ENCODE data around the gene ZFC3H1. TPM values are rescaled to one million over a fixed set of nuclear protein-coding genes. Genes with fewer than 3 reads are reported as not detected.

Gene ZFC3H1
- total and polyA plus RNA-seq, 2 of the 4 experiments (the other 2 are of a cell fraction) = 16.8 to 23.3 TPM

- peak overlapping the region; percentile 33; the same call in 2 of the 3 replicates for H2BK15ac ChIP-seq (ENCODE audit: low read depth, low read length)
- H2AFZ ChIP-seq (replicated peaks; ENCODE audit: low read length, poor library complexity) = peak overlapping the region; percentile 90
- peak overlapping the region; percentile 83 for H3K4ac ChIP-seq (ENCODE audit: low read depth, low read length)
- peak overlapping the region; percentile 93 for H3K23ac ChIP-seq (ENCODE audit: low read depth, low read length)
- H4K20me1 ChIP-seq (ENCODE audit: insufficient read depth, low read length) = peaks cover 23% of the 10 kb centered on the region
- H4K91ac ChIP-seq (ENCODE audit: insufficient read depth, low read depth, low read length) = peak overlapping the region; percentile 67
- H3K79me1 ChIP-seq (ENCODE audit: low read depth in 1 of 2, low read length in 2 of 2) = peaks cover 8 to 22% of the 10 kb centered on the region in 2 experiments; a peak in 3 of 4 replicates
- peak overlapping the region; percentile 88 for H3K56ac ChIP-seq (ENCODE audit: extremely low read depth, insufficient read depth, low read length)
- H4K8ac ChIP-seq (ENCODE audit: low read depth in 2 of 2, low read length in 2 of 2) = peak overlapping the region; percentile 62 to 70
- intact Hi-C loops (cut with micrococcal nuclease) (loop anchor here (1.0 to 5.0 kb wide), 2 partner anchors 22 to 83 kb away; partner anchors contain the start of gene TMEM19), in situ Hi-C loops (cut with MboI; ENCODE audit: low sequenced_read_pairs) (loop anchor here (10.0 to 25.0 kb wide), 2 partner anchors 90 to 598 kb away; partner anchors contain the start of genes RAB21 and TRHDE), dilution Hi-C loops (cut with HindIII; ENCODE audit: low sequenced_read_pairs, unreplicated experiment) (no loop called here)
- peak overlapping the region; percentile 44 for H2BK120ac ChIP-seq (ENCODE audit: low read depth, low read length)
- ChIA-PET POLR2A (ENCODE audit: unreplicated experiment) (no interaction called here), CTCF (interaction anchor here (0.7 to 2.0 kb wide), 2 partner anchors 10 to 83 kb away, joined by 3 to 10 read pairs; no protein-coding TSS in a partner anchor)
- H3K4me2 ChIP-seq (ENCODE audit: low read depth, low read length) = peak overlapping the region; percentile 82
- no peaks in the 10 kb centered on the region for H3K9me1 ChIP-seq (ENCODE audit: insufficient read depth, low read length)
- peak overlapping the region; percentile 5 for H4K5ac ChIP-seq (ENCODE audit: low read depth, low read length)
- ATAC-seq (ENCODE audit: low read depth) (no peak), DNase-seq (peak; percentile 15)
- peak overlapping the region; percentile 79 for H2AK9ac ChIP-seq (replicated peaks; ENCODE audit: low read depth, low read length, poor library complexity)
- H3K27me3 ChIP-seq (ENCODE audit: control insufficient read depth, insufficient read depth, low read length) = no peaks in the 10 kb centered on the region
- peak overlapping the region; percentile 89 for H3K14ac ChIP-seq (replicated peaks; ENCODE audit: low read depth, low read length)
- peak overlapping the region; percentile 73 for H2AK5ac ChIP-seq (ENCODE audit: low read depth, low read length)
- H2BK20ac ChIP-seq (ENCODE audit: low read depth, low read length) = no peak overlapping the region
- H2BK5ac ChIP-seq (ENCODE audit: low read depth, low read length, poor library complexity, severe bottlenecking) = peak overlapping the region; percentile 76
- TSS peak; percentile 49 for BruUV-seq (replicated peaks)
- peak overlapping the region; percentile 0 for H3K18ac ChIP-seq (ENCODE audit: low read depth, low read length)
- H3K36me3 ChIP-seq (ENCODE audit: control insufficient read depth, insufficient read depth, low read length) = peaks cover 6% of the 10 kb centered on the region
- peak overlapping the region; percentile 68 for H3K4me3 ChIP-seq (ENCODE audit: insufficient read depth, low read depth, low read length)
- H3K9me3 ChIP-seq (ENCODE audit: control insufficient read depth, insufficient read depth, low read length) = no peaks in the 10 kb centered on the region
- H3K27ac ChIP-seq (ENCODE audit: insufficient read depth, low read length) = peak overlapping the region; percentile 75
- no peaks in the 10 kb centered on the region for H3K4me1 ChIP-seq (ENCODE audit: control insufficient read depth, insufficient read depth, low read length)
- no CpG with 5 or more reads among the region's 20 CpGs for WGBS, 2 experiments (ENCODE audit: extremely low coverage in 2 of 2, insufficient read length in 1 of 2)
- TF ChIP-seq MAZ (IDR thresholded peaks at IDR 0.05; ENCODE audit: borderline replicate concordance, low read depth, low read length) = no peak
- no peak for TF ChIP-seq NFE2L2 (IDR thresholded peaks at IDR 0.05; ENCODE audit: low read depth, low read length)
- 0 out of 2 replicates have a peak, but pooled peaks have one; percentile 3 for TF ChIP-seq CHD1 (IDR thresholded peaks at IDR 0.05; ENCODE audit: low read depth, low read length)
- H3K9ac ChIP-seq (ENCODE audit: low read depth, low read length) = peak overlapping the region; percentile 95
Observed at GRCh38 chr12:71664411-71665089, 902 bp upstream of the ZFC3H1 start.

Measured in IMR-90 (cell line).